GM19438 (cell line): ENCODE data around the gene LAMC1.
A peak's percentile ranks its signal among the peaks of the same experiment; 100 is the strongest.
"Not testable (repeated sequence)": the region's sequence is repeated elsewhere in the genome, so short reads cannot be mapped to it uniquely, and the experiment has no call there.

ENCODE experiments used
- ATAC-seq: cut with Tn5 transposase; IDR thresholded peaks from one replicate; pipeline ENCODE4 v1.9.1; 2021; ENCODE audit warnings: low read depth; ENCODE audit not compliant: unreplicated experiment

LAMC1 gene

GRCh38 chr1:183040547-183040971 is 17.3 kb downstream of the LAMC1 start:
- no peak for ATAC-seq

- ATAC-seq: no peak
Measured at GRCh38 chr1:183043254-183043653, 20.0 kb downstream of the LAMC1 start.

- ATAC-seq: no peak
Measured at GRCh38 chr1:183043872-183044854, 20.9 kb downstream of the LAMC1 start.

GRCh38 chr1:183044893-183045649 is 21.9 kb downstream of the LAMC1 start:
- ATAC-seq: no peak

- peak; percentile 99 for ATAC-seq
Measured at GRCh38 chr1:183048087-183049085, 25.2 kb downstream of the LAMC1 start.

- ATAC-seq: no peak
Measured at GRCh38 chr1:183051546-183051945, 28.3 kb downstream of the LAMC1 start.

GRCh38 chr1:183052861-183053260 is 29.6 kb downstream of the LAMC1 start:
- ATAC-seq: no peak

GRCh38 chr1:183058851-183059502 is 35.8 kb downstream of the LAMC1 start:
- no peak for ATAC-seq

GRCh38 chr1:183061194-183061593 is 38.0 kb downstream of the LAMC1 start:
- ATAC-seq: no peak

GRCh38 chr1:183063349-183063748 is 40.1 kb downstream of the LAMC1 start:
- ATAC-seq: no peak

- ATAC-seq: no peak
Measured at GRCh38 chr1:183065168-183065706, 42.0 kb downstream of the LAMC1 start.

- not testable (repeated sequence) for ATAC-seq
Measured at GRCh38 chr1:183066432-183066831, 43.2 kb downstream of the LAMC1 start.

- ATAC-seq: no peak
Measured at GRCh38 chr1:183069562-183070216, 46.5 kb downstream of the LAMC1 start.

GRCh38 chr1:183070234-183070922 is 47.2 kb downstream of the LAMC1 start:
- no peak for ATAC-seq

GRCh38 chr1:183070923-183071618 is 47.9 kb downstream of the LAMC1 start:
- ATAC-seq: peak; percentile 97

- not testable (repeated sequence) for ATAC-seq
Measured at GRCh38 chr1:183072595-183072994, 49.4 kb downstream of the LAMC1 start.

- ATAC-seq: no peak
Measured at GRCh38 chr1:183073320-183073719, 50.1 kb downstream of the LAMC1 start.

GRCh38 chr1:183074215-183074614 is 51.0 kb downstream of the LAMC1 start:
- no peak for ATAC-seq
